ENCODE results near the gene PPP2R5D.

PPP2R5D gene

DNA sequence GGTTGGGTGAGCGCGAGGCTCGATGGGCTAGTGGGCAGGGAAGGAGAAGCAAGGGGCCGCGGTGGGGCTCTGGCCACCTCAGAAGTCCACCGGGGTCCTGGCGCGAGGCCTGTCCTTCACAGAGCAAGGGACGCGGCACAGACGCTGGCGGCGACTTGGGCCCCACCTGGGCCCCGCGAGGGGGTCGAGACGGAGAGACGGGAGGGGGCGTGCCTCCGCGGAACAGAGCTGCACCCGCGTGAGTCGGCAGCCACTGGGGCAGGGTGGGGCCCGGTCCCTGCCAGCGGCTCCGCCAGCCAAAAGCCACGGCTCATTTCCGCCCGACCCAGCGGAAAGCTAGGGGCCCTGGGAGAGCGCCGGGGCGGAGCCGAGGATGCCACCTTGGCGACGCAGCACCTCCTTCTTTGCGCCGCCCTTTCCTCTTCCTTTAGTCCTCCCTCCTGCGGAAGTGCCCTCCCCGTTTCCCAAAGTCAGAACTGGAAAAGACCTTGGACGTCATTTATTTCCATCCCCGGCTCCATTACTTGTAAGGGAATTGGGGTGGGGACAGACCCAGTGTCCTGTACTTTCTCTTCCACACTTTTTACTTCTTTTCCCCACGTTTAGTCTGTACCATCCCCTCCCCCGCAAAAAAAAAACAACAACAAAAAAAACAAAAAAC, 69.3 kb downstream of the PPP2R5D start, which contains the start of gene CUL7:
Gene CUL7 (minus strand): TSS at position 307 of the 661 bp plus-strand sequence. CDS start 1,063 bp downstream, outside the sequence.
- DNase-seq (ENCODE audit: low read depth in 2 of 2, low spot score in 1 of 2), result peak; percentile 61 to 77

DNA sequence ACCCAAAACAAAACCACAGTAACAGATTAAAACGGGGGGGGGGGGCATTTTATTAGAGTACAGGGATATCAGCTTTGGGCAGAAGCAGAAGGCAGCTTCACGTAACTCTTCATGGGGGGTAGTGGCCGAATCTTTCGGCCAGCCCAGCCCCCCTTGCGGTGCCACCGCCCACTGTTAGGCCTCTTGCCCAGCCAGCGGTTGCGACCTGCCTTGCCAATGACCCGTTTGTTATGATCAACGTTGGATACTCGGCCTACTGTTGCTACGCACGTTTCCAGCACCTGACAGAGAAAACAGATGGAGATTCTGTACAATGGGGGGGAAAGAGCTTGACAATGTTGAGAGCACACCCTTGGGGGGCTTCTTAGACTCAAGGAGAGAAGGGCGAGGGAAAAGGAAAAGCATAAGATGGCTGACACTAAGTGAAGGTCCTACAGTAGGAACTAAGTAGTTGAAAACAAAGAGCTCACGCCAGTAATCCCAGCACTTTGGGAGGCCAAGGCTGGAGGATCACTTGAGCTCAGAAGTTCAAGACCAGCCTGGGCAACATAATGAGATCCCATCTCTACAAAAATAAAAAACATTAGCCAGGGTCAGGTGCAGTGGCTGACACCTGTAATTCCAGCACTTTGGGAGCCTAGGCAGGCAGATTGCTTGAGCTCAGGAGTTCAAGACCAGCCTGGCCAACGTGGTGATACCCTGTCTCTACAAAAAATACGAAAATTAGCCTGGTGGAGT, 70.0 kb downstream of the PPP2R5D start:
- DNase-seq (ENCODE audit: low read depth in 2 of 2, low spot score in 1 of 2), result no peak

DNA sequence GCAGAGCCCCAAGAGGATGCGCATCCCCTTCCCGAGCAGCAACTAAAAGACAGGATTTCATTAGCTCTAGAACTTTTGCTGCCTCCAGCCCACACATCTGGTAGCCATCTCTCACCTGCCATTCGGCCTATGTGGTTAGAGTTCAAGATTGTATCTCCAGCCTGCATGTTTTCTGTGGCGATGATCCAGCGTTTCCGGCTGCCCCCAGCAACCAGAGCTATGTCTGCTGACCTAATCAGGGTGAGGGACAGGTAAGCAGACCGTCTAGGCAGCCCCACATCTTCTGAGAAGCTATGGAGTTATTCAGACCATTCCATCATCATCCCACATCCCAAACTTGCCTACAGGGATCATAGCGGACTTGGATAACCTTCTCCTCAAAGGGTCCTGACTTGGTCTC, 71.6 kb downstream of the PPP2R5D start:
- DNase-seq (ENCODE audit: low read depth in 2 of 2, low spot score in 1 of 2), result no peak

DNA sequence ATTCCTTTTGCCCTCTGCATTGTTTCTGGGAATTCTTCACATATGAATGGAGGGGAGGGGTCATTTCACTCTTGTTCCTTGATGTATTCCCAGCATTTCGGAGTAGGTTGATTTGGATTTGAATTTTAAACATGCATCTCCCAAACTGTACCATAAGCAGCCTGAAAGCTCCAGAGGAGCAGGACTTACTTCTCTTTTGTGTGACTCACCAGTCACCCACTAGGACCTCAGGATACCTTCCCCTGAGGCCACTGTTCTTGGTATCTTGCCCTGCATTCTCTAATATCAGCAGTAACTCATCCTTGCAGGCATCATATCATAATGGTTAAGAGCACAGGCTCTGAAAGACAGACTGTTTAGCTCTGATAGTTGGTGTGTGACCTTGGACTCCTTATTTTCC, 74.2 kb downstream of the PPP2R5D start:
- no peak for DNase-seq (ENCODE audit: low read depth in 2 of 2, low spot score in 1 of 2)

DNA sequence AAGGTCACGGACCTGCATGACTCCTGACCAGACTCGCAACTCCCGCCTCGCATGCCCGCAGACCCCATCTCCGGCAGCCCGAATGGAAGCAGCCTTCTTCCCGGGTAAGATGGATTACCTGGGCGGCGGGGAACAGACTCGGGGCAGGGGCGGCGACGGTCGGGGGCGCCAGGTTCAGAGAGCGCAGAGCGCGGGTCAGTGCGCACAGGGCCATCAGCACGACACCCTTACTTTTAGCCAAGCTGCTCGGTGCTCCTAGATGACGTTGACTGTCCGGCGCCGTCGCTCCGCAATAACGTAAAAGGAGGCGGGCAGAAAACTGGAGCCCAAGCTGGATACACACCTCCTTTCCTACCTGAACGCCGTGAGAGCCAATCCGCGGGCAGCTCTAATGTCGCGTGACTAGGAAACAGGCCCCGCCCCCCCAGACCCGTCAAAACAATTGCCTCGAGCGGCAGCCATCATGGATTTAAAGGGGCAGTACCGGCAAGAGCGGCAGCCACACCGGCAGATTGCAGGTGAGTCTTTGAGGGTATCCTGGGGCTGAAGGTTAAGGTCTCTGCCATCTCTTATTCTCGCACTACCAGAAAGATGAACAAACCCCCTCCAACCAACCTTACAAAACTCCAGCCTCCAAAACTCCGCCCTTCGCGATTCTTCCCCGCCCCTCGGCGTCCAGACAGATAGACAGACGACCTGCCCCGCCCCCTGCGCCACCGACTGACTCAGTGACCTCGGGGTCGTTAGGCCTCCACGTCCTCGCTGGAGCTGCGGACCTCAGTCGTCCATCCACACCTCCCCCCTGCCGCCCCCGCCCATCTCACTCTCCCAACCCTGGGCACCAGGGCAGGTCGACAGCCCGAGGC, 75.0 kb downstream of the PPP2R5D start, which contains the start of the genes KLC4 and MRPL2:
Gene KLC4 (plus strand): TSS at position 464 of the 866 bp plus-strand sequence. CDS start 1,705 bp downstream, outside the sequence.
Gene MRPL2 (minus strand): TSS at position 267 of the 866 bp plus-strand sequence. CDS start 53 bp downstream, at position 214.
- peak; percentile 94 to 95 for DNase-seq (ENCODE audit: low read depth in 2 of 2, low spot score in 1 of 2)

DNA sequence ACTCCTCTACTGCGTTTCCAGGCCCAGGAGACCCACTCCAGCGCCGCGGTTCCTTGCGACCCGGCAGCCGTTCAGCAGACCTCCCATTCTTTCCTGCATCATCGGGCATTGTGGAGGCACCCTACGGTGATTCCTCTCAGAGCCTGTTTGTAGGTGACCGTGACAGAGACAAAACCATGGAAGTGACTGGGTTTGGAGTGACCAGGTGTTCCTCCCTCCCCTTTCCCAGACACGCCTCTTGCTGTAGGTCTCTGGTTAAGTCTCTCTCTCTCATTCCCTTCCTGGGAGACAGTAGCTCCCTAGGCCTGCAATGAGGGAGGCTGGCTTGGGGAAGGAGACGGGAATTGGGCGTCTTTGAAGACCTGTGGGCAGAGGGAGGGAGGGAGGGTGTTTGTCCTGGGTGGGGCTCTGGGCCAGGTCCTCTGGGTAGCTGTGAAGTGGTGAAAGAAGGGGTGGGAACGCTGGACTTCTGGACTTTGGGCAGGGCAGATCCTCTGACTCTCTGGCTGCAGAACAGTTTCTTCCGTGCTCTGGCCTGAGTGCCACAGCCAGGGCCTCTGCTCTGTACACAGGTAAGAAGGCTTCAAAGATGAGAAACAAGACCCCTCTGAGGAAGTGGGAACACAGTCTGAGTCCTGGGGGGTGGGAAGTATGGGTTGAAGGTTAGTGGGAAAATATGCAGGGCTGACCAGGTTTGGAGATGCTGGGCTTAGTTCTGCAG, 75.8 kb downstream of the PPP2R5D start:
- DNase-seq (ENCODE audit: low read depth in 2 of 2, low spot score in 1 of 2), result no peak

DNA sequence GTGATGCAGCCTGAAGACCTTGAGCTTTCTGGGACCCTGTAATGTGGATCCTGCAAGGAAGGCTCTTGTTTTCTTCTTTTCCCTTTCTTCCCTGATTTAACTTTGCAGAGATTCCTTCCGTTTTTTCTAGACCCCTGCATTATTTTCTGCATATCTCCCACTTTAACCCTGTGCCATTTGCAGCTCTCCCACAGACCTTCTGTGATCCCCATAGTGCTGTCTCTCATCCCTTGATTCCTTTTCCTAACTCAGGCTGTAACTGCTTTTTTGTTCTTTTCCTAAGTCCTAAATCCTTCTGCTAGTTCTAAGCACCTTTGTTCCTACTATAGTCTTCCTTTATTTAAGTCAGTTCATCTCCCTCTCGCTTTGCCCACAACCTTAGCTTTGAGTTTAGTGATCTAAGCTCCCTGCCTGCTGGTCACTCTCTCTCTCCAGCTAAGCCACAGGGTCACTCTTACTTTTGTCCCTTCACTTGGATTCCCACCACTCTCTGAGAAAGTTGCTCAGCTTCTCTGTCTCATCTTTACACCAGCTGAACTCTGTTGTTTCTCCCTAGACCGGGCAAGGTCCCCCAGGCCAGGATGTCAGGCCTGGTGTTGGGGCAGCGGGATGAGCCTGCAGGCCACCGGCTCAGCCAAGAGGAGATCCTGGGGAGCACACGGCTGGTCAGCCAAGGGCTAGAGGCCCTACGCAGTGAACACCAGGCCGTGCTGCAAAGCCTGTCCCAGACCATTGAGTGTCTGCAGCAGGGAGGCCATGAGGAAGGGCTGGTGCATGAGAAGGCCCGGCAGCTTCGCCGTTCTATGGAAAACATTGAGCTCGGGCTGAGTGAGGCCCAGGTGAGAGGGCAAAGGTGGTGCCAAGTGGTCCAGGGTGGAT, 76.6 kb downstream of the PPP2R5D start:
- no peak for DNase-seq (ENCODE audit: low read depth in 2 of 2, low spot score in 1 of 2)

DNA sequence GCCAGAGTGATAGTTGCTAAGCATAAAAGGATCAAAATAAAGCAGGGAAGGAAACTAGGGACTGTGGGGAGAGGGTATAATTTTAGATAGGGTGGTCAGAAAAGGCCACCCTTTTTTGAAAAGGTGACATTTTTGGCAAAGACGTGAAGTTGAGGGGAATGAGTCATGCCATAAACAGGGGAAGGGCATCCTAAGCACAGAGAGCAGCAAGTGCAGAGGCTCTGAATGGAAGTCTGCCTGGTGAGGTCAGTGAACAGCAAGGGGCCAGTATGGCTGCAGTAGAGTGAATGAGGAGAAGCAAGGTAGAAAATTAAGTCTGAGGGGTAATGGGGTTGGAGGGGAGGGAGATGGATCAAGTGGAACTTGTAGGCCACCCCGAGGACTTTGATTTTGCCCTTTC, 77.5 kb downstream of the PPP2R5D start:
- DNase-seq (ENCODE audit: low read depth in 2 of 2, low spot score in 1 of 2), result no peak

All from stimulated activated CD8-positive, alpha-beta memory T cell treated with anti-CD3 and anti-CD28 coated beads, Interleukin-4, amount 100 ng/mL, for 1 hour (primary cell).